ENCODE measurements around the gene RIN3. TPM values are rescaled to one million over a fixed set of nuclear protein-coding genes. Genes with fewer than 3 reads are reported as not detected.

The RIN3 gene
- total and polyA plus RNA-seq, 10 of the 15 experiments (the other 5 are each of a cell fraction or from before 2014, with no cell fraction given), result 0.91 to 23.3 (median 6.3) TPM

DNA sequence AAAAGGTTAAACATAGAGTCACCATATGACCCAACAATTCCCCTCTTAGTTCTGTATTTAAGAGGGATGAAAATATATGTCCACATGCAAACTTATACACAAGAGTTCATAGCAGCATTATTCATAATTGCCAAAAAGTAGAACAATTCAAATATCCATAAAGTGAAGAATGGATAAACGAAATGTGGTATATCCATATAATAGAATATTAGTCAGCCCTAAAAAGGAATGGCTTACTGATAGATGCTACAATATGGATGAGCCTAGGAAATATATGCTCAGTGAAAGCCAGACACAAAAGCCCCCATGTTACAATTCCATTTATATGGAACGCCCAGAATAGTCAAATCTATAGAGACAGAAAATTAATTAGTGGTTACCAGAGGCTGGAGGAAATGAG lies 44.1 kb upstream of the RIN3 start:
- H3K36me3 ChIP-seq (ENCODE audit: control insufficient read depth in 2 of 2, insufficient read depth in 2 of 2, low read length in 1 of 2), result no peaks in the 10 kb centered on the region
- POLR2A ChIA-PET, result no interaction called here
- H3K27ac ChIP-seq (ENCODE audit: control insufficient read depth, insufficient read depth), result no peak overlapping the region
- H3K79me2 ChIP-seq (ENCODE audit: control insufficient read depth, insufficient read depth, low read length), result no peaks in the 10 kb centered on the region
- H3K4me2 ChIP-seq (ENCODE audit: control insufficient read depth, insufficient read depth), result no peak overlapping the region
- no peaks in the 10 kb centered on the region for H4K20me1 ChIP-seq (ENCODE audit: control insufficient read depth, insufficient read depth)
- WGBS (ENCODE audit: insufficient coverage, insufficient replicate concordance, low lambda C conversion rate, missing lambda C conversion rate), result 20% methylated on average over 2 of the region's 2 CpGs
- ATAC-seq (no peak), DNase-seq (ENCODE audit: low read depth, low spot score) (no peak), FAIRE-seq (no peak)
- in situ Hi-C loops (cut with MboI), result no loop called here
- peaks cover 7% of the 10 kb centered on the region; the same call in 2 of the 3 replicates for H3K9me3 ChIP-seq (replicated peaks; ENCODE audit: control insufficient read depth, insufficient read depth, low read length)
- RAD21 ChIA-PET (ENCODE audit: unreplicated experiment), result no interaction called here
- SMC1A ChIA-PET (ENCODE audit: uncharacterized antibody, unreplicated experiment), result no interaction called here
- no peak overlapping the region for H3K4me3 ChIP-seq
- BruUV-seq (replicated peaks), result no TSS peak
- no peaks in the 10 kb centered on the region for H3K4me1 ChIP-seq (ENCODE audit: control insufficient read depth, insufficient read depth, low read length)
- H3K9ac ChIP-seq (ENCODE audit: control insufficient read depth, insufficient read depth, low read length), result no peak overlapping the region
- H2AFZ ChIP-seq (ENCODE audit: control insufficient read depth, low read depth, low read length), result no peak overlapping the region
- intact Hi-C loops (cut with micrococcal nuclease; ENCODE audit: unreplicated experiment), result no loop called here
- H3K27me3 ChIP-seq (replicated peaks in 1 of 2; ENCODE audit: control insufficient read depth in 2 of 2, insufficient read depth in 2 of 2, low read length in 1 of 2), result no peaks in the 10 kb centered on the region
- CTCF ChIA-PET, result no interaction called here
- TF ChIP-seq NKRF (conservative IDR thresholded peaks at IDR 0.05) (no peak), CUX1 (IDR thresholded peaks at IDR 0.05; ENCODE audit: insufficient replicate concordance, low read depth, low read length) (no peak), TCF7 (IDR thresholded peaks at IDR 0.05; ENCODE audit: borderline replicate concordance) (no peak), STAT1 (conservative IDR thresholded peaks at IDR 0.05) (no peak), JUNB (IDR thresholded peaks at IDR 0.05) (no peak), ZNF274 (IDR thresholded peaks at IDR 0.05; ENCODE audit: insufficient read depth, insufficient read length) (no peak), E2F4 (IDR thresholded peaks at IDR 0.05; ENCODE audit: low read depth, low read length) (no peak), JUND (IDR thresholded peaks at IDR 0.05; ENCODE audit: low read depth, low read length) (no peak), MLLT1 (IDR thresholded peaks at IDR 0.05) (no peak), WRNIP1 (IDR thresholded peaks at IDR 0.05; ENCODE audit: borderline replicate concordance, low read depth, low read length) (no peak), ASH2L (IDR thresholded peaks at IDR 0.05; ENCODE audit: borderline replicate concordance, low read depth) (no peak), NRF1 (conservative IDR thresholded peaks at IDR 0.05; ENCODE audit: low read depth, low read length) (no peak), POU2F2 (IDR thresholded peaks at IDR 0.05; ENCODE audit: borderline replicate concordance, low read depth, low read length) (no peak), CEBPB (IDR thresholded peaks at IDR 0.05; ENCODE audit: borderline replicate concordance in 1 of 2, low read depth in 2 of 2, low read length in 2 of 2) (no peak), ZNF622 (IDR thresholded peaks at IDR 0.05) (no peak), SREBF2 (IDR thresholded peaks at IDR 0.05; ENCODE audit: low read length) (no peak), CBX5 (IDR thresholded peaks at IDR 0.05; ENCODE audit: low read depth) (no peak)
